OCI-LY7 (cell line): ENCODE data around the gene CATSPERD. TPM values are rescaled to one million over a fixed set of nuclear protein-coding genes. Genes with fewer than 3 reads are reported as not detected.
A peak's percentile ranks its signal among the peaks of the same experiment; 100 is the strongest.

Experiments
- BruUV-seq: library from RNA; stranded (reverse); fragments of 400-500 nt; replicated peaks from 2 replicates; lab custom pipeline; 2021; lab: Mats Ljungman, UMichigan
- CTCF ChIA-PET: fragments of 300-600 bp; sonication (Branson Sonifier 250); formaldehyde crosslinking; loops from one replicate; lab custom pipeline; 2022; ENCODE audit warnings: antibody characterized with exemption; ENCODE audit not compliant: unreplicated experiment; lab: Charles Lee
- POLR2A ChIA-PET: fragments of 300-600 bp; sonication (Branson Sonifier 250); formaldehyde crosslinking; loops from one replicate; lab custom pipeline; 2022; ENCODE audit warnings: antibody characterized with exemption; lab: Charles Lee
- DNase-seq: peaks from one replicate; pipeline ENCODE4 v3.0.0-alpha.2; 2015; ENCODE audit warnings: low spot score
- H2AFZ ChIP-seq: fragments of 200-600 bp; sonication (generic), shearing (Covaris generic); 2 replicates; pipeline ENCODE4 v1.6.1; 2014; ENCODE audit warnings: mild to moderate bottlenecking, antibody characterized with exemption, low read length, moderate library complexity
- H3K27ac ChIP-seq: fragments of 200-600 bp; sonication (generic); 2 replicates; pipeline ENCODE4 v1.5.1; 2014; ENCODE audit warnings: mixed run types, low read depth, mild to moderate bottlenecking, moderate library complexity, low read length, inconsistent platforms; ENCODE audit not compliant: poor library complexity, severe bottlenecking
- H3K36me3 ChIP-seq: fragments of 200-600 bp; sonication (generic); 2 replicates; pipeline ENCODE4 v1.6.1; 2014; ENCODE audit warnings: mild to moderate bottlenecking, antibody characterized with exemption, low read length, moderate library complexity, mixed read lengths; ENCODE audit not compliant: insufficient read depth
- H3K4me1 ChIP-seq: fragments of 200-600 bp; sonication (generic); 2 replicates; pipeline ENCODE4 v1.5.1; 2014; ENCODE audit warnings: mild to moderate bottlenecking, low read length; ENCODE audit not compliant: insufficient read depth, poor library complexity, severe bottlenecking
- H3K4me2 ChIP-seq: fragments of 200-600 bp; sonication (generic); 2 replicates; pipeline ENCODE4 v1.6.1; 2014; ENCODE audit warnings: mild to moderate bottlenecking, low read length
- H3K4me3 ChIP-seq: fragments of 200-600 bp; sonication (generic); 2 replicates; pipeline ENCODE4 v1.5.1; 2014; ENCODE audit warnings: mild to moderate bottlenecking, low read depth, low read length; ENCODE audit not compliant: poor library complexity, severe bottlenecking
- H3K79me2 ChIP-seq: fragments of 200-600 bp; sonication (generic); 2 replicates; pipeline ENCODE4 v1.6.1; 2016; ENCODE audit warnings: low read depth, mild to moderate bottlenecking, low read length, moderate library complexity, mixed read lengths; ENCODE audit not compliant: insufficient read depth
- H3K9me2 ChIP-seq: fragments of 200-600 bp; sonication (generic); 2 replicates; pipeline ENCODE4 v1.6.1; 2016; ENCODE audit warnings: mild to moderate bottlenecking, low read length, mixed read lengths; ENCODE audit not compliant: insufficient read depth
- H3K9me3 ChIP-seq: fragments of 200-600 bp; sonication (generic); 2 replicates; pipeline ENCODE4 v1.6.1; 2014; ENCODE audit warnings: mild to moderate bottlenecking, mixed run types, low read length, mixed read lengths
- H4K20me1 ChIP-seq: fragments of 200-600 bp; sonication (generic); 2 replicates; pipeline ENCODE4 v1.6.1; 2014; ENCODE audit warnings: mild to moderate bottlenecking, antibody characterized with exemption, low read length, moderate library complexity, mixed read lengths; ENCODE audit not compliant: insufficient read depth
- CTCF ChIP-seq: fragments of 200-600 bp; sonication (generic); conservative IDR thresholded peaks from 2 replicates; pipeline ENCODE4 v1.5.1; 2014; ENCODE audit warnings: mild to moderate bottlenecking, antibody characterized with exemption, low read length, moderate library complexity, mixed read lengths
- EZH2phosphoT487 ChIP-seq: fragments of 200-600 bp; sonication (generic); IDR thresholded peaks from 2 replicates; pipeline ENCODE4 v1.6.1; 2018; ENCODE audit warnings: low read depth, borderline replicate concordance, mild to moderate bottlenecking, mixed run types, antibody characterized with exemption, low read length, moderate library complexity, mixed read lengths
- intact Hi-C: fragments of 100-400 bp; cut with micrococcal nuclease; formaldehyde crosslinking; loops from one replicate; pipeline ENCODE4 v1.10.0; 2022; ENCODE audit not compliant: unreplicated experiment
- total RNA-seq, 2 experiments: library from RNA; depleted of rRNA in 1 of 2; stranded (reverse); fragments of >200 nt in 1 of 2; shearing (Covaris generic) in 1 of 2; gene quantifications; 2 replicates each; pipeline ENCODE4 v1.2.3, GENCODE V29; 2014 to 2022

CATSPERD gene
- total RNA-seq, 2 experiments from 2014 or later = not detected

- no peak overlapping the region for H3K4me2 ChIP-seq
- no peaks in the 10 kb centered on the region for H3K79me2 ChIP-seq
- peaks cover 29% of the 10 kb centered on the region for H3K4me1 ChIP-seq
- no peak overlapping the region for H3K4me3 ChIP-seq
- intact Hi-C loops = no loop called here
- CTCF ChIA-PET = interaction anchor here (0.6 kb wide), 1 partner anchor 32 kb away, joined by 3 read pairs; no protein-coding TSS in a partner anchor
- no peak overlapping the region for H3K27ac ChIP-seq
- no peaks in the 10 kb centered on the region for H3K9me3 ChIP-seq
- POLR2A ChIA-PET = interaction anchor here (0.7 kb wide), 1 partner anchor 25 kb away, joined by 4 read pairs; no protein-coding TSS in a partner anchor
- no peak overlapping the region for H2AFZ ChIP-seq
- H3K9me2 ChIP-seq = no peaks in the 10 kb centered on the region
- H3K36me3 ChIP-seq = no peaks in the 10 kb centered on the region
- DNase-seq = no peak
- no peaks in the 10 kb centered on the region for H4K20me1 ChIP-seq
- BruUV-seq = no TSS peak
- no peak for TF ChIP-seq EZH2phosphoT487
- no peak for TF ChIP-seq CTCF
Measured at GRCh38 chr19:5822181-5822844, 101.9 kb downstream of the CATSPERD start.

DNA sequence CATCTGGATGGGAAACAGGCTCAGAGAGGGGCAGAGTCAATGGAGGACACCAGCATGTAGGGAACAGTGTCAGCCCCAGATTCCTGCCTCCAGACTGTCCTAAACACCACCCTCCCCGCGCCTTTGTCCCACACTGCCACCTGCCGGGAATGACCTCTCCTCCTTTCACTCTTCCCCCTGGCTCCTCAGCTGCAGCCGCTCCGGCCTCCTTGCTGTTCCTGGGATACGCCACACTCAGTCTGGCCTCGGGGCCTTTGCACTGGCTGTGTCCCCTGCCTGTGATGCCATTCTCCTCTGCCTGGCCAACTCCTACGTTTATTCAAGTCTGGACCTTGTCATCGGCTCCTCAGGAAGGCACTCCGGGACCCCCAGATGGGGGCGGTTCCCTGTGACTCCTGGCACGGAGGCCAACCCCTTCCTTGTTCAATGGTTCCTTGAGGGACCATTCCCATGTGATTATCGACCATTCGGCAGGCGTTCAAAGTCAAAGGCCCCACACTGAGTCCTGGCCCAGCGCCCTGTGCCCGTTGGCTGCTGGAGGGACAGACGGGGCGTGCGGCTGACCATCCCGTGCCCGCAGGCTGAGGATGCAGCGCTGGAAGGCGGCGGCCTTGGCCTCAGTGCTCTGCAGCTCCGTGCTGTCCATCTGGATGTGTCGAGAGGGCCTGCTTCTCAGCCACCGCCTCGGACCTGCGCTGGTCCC, 103.3 kb downstream of the CATSPERD start:
- no peak for DNase-seq
- H3K4me2 ChIP-seq = no peak overlapping the region
- H3K4me3 ChIP-seq = no peak overlapping the region
- H3K79me2 ChIP-seq = no peaks in the 10 kb centered on the region
- no peaks in the 10 kb centered on the region for H4K20me1 ChIP-seq
- CTCF ChIA-PET = no interaction called here
- no TSS peak for BruUV-seq
- POLR2A ChIA-PET = no interaction called here
- no peaks in the 10 kb centered on the region for H3K9me2 ChIP-seq
- no peak for TF ChIP-seq EZH2phosphoT487
- TF ChIP-seq CTCF = peak; percentile 51
- intact Hi-C loops = no loop called here
- no peaks in the 10 kb centered on the region for H3K36me3 ChIP-seq
- no peak overlapping the region for H2AFZ ChIP-seq
- no peaks in the 10 kb centered on the region for H3K9me3 ChIP-seq
- peaks cover 34% of the 10 kb centered on the region for H3K4me1 ChIP-seq
- no peak overlapping the region for H3K27ac ChIP-seq

DNA sequence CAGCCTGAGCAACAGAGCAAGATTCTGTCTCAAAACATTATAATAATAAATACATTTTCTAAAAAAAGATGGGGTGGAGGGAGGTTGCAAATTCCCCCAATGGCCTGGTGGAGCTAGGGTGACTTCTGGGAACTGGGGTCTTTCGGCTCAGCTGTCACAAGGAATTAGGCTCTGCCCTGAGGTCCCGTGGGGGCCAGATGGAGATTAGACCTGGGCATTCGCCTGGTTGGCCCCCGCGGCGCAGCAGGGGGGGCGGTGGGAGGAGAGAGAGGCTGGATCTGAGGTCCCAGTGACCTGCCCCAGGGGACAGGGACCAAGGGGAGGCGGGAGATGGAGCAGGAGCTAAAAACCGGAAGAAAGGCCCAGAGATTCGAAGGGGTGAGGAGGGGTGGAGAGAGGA, 104.3 kb downstream of the CATSPERD start:
- Histone ChIP-seq H3K4me2 (no peak overlapping the region), H3K4me3 (no peak overlapping the region), H3K9me3 (no peaks in the 10 kb centered on the region), H4K20me1 (no peaks in the 10 kb centered on the region), H3K79me2 (no peaks in the 10 kb centered on the region), H3K4me1 (peaks cover 44% of the 10 kb centered on the region), H3K36me3 (no peaks in the 10 kb centered on the region), H2AFZ (no peak overlapping the region), H3K9me2 (no peaks in the 10 kb centered on the region), H3K27ac (no peak overlapping the region)
- DNase-seq = no peak
- no peak for TF ChIP-seq CTCF
- intact Hi-C loops = no loop called here
- ChIA-PET POLR2A (no interaction called here), CTCF (interaction anchor here (1.0 kb wide), 1 partner anchor 20 kb away, joined by 3 read pairs; no protein-coding TSS in a partner anchor)
- BruUV-seq = no TSS peak
